GM18519 (cell line): Measurements from ENCODE around the gene COX7A2.

Source experiments
- ATAC-seq: cut with Tn5 transposase; IDR thresholded peaks from one replicate; pipeline ENCODE4 v1.9.1; 2021; ENCODE audit warnings: mild to moderate bottlenecking, moderate library complexity; ENCODE audit not compliant: unreplicated experiment, low FRiP score

The COX7A2 gene

DNA sequence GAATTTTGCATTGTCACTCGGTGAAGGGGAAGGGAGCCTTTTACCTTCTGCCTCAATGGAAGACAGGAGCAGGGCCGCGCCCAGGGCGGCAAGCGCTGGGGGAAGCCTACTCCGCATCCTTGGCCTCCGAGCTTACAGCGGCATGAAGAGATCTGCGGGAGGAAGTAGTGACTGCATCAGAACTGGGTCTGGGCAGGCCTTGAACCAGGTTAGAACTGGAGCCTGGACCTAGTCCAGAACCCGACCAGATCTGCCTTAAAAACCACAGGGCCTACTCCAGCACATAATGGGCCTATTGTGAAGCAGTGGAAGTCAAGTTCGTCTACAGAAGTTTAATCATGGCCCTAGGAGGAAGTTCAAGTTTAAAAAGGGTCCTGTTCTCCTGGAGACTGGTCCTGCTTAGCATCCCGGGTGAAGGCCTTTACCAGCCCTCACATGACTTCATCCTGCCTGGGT is 40.9 kb downstream of the COX7A2 start:
- ATAC-seq, result no peak

DNA sequence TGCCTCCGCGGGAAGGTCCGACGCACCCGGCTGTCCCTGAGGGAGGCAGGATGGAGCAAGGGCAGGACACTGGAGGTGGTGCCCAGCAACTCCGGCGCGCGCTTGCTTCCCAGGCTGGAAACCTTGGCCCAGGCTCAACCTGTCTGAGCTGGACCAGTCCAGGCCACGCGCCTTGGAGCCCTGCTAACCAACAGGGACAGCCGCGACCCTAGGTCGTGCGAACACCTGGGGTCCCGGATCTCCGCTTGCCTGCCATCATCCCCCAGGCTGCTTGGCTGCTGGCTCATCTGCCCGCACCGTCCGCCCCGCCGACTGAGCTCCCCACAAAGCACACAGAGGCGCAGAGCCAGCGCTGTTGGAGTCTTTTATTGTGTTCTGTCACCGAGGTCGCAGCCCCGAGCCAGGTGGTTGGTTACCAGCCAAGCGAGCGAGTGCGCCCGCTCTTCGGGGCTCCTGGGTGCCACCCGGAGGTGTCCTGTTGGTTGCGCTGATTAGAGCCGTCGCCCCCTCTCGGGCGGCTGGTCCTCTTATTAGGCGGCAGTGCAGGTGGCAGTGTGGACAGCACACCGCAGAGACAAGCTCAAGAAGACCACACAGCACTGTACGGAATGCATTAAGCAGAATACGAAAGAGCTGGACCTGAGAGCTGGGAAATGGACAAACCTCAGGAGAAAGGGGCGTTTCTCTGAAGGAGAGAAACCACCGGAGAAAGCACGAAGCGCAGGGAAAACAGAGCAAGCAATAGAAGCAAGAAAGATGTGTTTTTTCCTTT is 41.5 kb downstream of the COX7A2 start:
- no peak for ATAC-seq

DNA sequence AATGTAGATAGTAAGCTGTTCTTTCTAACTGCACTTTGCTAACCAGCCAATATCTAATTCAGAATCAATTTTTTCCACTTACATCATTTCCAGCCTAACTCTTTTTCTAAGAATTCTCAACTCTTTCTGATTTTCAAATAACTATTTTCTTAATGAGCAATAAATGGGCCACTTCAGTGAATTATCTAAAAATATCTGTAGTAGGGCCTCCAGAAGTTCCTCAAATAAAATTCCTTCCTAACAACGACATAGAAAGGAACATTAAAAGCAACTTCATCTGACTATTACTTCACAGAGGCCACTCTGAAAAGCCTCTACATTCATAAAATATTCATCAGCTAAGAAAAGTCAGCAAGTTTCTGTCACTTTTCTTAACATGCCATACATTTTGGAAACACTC is 42.6 kb downstream of the COX7A2 start:
- no peak for ATAC-seq

DNA sequence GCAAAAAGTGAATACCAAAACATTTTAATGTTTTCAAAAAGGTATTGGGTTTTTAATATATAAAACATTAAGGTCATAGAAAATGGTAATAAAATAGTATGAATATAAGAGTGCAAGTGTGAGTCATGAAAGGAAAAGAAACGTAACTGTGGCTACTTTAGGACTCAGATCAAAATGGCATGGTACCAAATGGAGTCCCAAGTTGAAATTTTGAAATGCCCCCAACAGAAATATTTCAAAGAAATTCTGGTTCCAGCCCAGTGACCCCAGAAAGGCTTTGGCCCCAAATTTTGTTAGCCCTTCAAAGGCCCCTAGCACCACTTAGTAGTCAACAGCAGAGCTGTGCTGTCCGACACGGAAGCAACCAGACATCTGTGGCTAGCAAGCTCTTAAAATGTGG is 43.7 kb downstream of the COX7A2 start:
- ATAC-seq, result no peak

DNA sequence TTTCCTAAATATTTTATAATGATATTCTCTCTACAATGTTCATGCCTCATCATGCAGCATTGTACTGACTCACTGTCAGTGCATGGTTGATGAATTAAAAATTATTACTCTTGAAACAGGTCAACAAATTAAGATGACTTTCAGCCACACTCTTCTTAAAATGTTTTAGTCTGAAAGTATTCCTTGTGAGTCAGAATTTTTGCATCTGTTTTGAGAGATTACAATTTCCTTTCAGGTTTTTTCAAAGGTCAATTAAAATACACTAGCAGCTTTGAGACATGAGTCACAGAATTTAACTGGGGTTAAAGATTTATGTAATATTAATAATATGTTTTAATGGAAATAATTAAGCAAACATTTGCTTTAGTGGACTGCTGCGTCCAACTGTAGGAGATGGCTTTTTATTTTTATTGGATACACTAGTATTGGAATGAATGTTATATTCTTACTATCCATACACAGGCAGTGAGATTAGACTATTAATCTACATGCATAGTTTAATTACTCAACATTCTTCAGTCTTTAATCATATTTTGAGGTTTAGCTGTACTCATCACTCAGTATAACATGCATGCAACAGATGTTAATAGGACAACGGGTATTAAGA is 47.4 kb downstream of the COX7A2 start:
- ATAC-seq, result no peak

DNA sequence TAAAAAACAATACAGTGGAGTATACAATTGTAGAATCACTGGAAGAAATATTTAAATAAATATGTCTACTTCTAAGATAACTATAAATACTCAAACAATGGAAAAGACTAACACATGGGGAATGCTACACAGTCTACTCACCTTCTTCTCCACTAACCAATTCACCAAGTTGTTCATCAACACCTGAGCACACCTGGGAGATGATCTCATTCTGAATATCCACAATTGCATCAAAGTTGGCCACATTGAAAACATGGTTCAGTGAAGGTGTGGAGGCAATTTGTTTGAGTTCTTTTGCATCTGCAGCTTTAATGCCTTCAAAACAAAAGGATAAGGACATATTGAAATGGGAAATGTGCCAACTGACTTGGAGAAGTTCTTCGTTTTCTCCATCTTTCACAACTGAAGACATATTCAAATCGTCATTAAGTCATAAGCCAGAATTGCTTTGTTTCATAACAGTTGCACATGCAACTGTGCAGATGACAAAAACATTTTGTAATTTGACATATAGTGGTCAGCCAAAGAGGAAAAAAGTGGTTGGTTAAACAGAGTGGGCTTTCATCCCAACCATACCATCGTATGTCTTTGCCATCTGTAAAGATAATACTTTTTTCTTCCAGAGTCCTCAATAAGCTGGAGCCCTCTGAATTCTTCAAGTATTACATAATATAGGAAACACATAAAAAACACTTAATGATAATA is 55.2 kb downstream of the COX7A2 start:
- no peak for ATAC-seq
